Measurements from ENCODE around the gene MAGI1. TPM values are rescaled to one million over a fixed set of nuclear protein-coding genes. Genes with fewer than 3 reads are reported as not detected.

The MAGI1 gene
- polyA plus RNA-seq, 2 donors: 6.0 to 10.6 TPM

DNA sequence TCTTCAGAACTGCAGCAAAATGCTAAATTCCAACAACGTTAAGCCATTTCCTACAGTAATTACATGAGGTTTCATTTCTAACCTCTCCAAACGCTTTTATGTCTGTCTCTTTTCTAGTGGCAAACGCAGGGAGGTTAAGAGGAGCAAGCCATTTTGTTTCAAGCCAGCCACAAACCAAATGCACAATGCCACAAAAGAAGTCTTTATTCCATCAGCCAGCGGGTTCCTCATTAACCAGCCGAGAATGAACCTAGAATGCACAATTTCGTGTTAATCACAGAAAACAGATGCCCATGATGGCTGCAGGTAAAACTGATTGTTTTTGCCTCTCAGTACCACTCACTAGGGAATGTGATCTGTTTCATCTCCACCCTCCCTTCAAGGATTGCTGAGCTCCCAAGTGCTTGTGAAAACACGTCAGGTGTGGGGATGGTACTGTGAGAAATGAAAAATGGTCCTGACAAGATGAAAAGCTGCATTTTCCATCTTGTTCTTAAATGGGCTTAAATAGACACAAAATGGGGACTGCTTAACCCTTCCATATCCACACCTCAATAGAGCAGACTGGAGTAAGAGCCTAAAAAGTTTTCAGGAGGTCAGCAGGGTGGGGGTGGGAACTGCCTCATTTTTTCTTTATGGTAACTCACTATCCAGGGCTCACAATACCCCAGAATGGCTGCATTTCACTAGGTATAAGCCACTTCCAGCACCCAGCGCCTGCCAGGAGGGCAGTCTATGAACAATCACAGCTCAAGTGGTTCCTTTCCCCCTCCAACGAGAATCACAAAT is 277.1 kb downstream of the MAGI1 start:
- Histone ChIP-seq H3K4me3 (ENCODE audit: low read depth in 1 of 2, low read length in 2 of 2) (no peak overlapping the region), H3K4me1 (ENCODE audit: control insufficient read depth in 2 of 2, insufficient read depth in 2 of 2, low read length in 1 of 2) (no peaks in the 10 kb centered on the region), H3K36me3 (ENCODE audit: control insufficient read depth in 2 of 2, insufficient read depth in 2 of 2, low read length in 1 of 2) (no peaks in the 10 kb centered on the region), H3K27me3 (ENCODE audit: control insufficient read depth in 1 of 2, insufficient read depth in 2 of 2, low read length in 2 of 2) (no peaks in the 10 kb centered on the region), H3K27ac (ENCODE audit: low read depth in 2 of 2, low read length in 1 of 2) (no peak overlapping the region), H3K9me3 (ENCODE audit: control insufficient read depth in 2 of 2, insufficient read depth in 1 of 2, low read depth in 1 of 2, low read length in 1 of 2) (no peaks in the 10 kb centered on the region)
- 79 to 88% methylated on average over 9 of the region's 9 CpGs for WGBS, 2 donors

DNA sequence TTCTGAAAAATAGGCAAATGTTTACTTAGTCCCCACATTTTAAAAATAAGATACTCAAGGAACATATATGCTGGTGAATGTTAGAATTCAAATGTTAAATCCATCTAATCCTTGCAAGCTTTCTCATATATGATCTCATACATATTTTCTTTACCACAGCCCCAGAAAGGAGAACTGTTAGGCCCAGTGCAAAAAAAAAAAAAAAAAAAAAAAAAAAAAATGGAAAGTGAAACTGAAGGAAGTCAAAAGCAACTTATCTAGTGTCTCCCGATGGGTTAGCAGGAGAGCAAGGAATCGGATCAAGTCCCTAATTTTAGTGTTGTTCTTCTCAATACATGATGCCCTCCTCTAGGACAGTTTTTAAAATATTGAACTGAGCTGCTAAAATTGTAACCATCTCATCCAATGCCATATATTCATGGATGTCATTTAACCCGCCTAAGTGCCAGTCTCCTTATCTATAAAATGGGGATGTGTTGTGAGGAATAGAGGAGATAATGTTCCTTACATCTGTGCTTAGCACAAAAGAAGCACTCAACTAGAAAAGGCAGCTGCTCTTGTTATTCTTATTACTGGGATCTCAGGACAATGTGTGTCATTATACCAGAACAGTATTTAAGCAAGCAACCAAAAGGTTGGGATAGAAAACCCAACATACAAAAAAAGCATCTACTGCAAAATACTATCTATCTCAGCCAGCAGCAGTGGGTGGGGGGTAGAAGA is 279.7 kb downstream of the MAGI1 start:
- no peak overlapping the region for H3K27ac ChIP-seq (ENCODE audit: low read depth in 2 of 2, low read length in 1 of 2)
- H3K4me1 ChIP-seq (ENCODE audit: control insufficient read depth in 2 of 2, insufficient read depth in 2 of 2, low read length in 1 of 2): no peaks in the 10 kb centered on the region
- WGBS, 2 donors: 58 to 63% methylated on average over 3 of the region's 3 CpGs

DNA sequence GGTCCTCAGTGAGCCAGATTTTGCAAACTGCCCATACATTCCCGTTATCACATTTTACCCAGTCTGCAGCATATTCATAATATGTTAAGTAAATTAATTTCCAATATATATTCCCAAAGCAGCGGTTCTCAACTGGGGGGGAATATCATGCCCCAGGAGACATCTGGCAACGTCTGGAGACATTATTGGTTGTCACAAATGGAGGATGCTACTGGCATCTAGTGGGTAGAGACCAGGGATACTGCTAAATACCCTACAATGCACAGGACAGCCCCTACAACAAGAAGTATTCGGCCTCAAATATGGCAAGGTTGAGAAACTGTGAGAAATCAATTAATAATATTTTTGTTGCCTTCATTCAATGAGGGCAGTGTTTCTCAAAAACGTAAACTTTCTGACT is 280.3 kb downstream of the MAGI1 start:
- H3K9me3 ChIP-seq (ENCODE audit: control insufficient read depth in 2 of 2, insufficient read depth in 1 of 2, low read depth in 1 of 2, low read length in 1 of 2): no peaks in the 10 kb centered on the region
- no peak overlapping the region for H3K27ac ChIP-seq (ENCODE audit: low read depth in 2 of 2, low read length in 1 of 2)
- no peak overlapping the region for H3K4me3 ChIP-seq (ENCODE audit: low read depth in 1 of 2, low read length in 2 of 2)
- 72 to 74% methylated on average over 5 of the region's 5 CpGs for WGBS, 2 donors
- H3K27me3 ChIP-seq (ENCODE audit: control insufficient read depth in 1 of 2, insufficient read depth in 2 of 2, low read length in 2 of 2): no peaks in the 10 kb centered on the region
- no peaks in the 10 kb centered on the region for H3K36me3 ChIP-seq (ENCODE audit: control insufficient read depth in 2 of 2, insufficient read depth in 2 of 2, low read length in 1 of 2)
- no peaks in the 10 kb centered on the region for H3K4me1 ChIP-seq (ENCODE audit: control insufficient read depth in 2 of 2, insufficient read depth in 2 of 2, low read length in 1 of 2)

More for the DNA sequence above, 279.7 kb downstream of the MAGI1 start:
- no peaks in the 10 kb centered on the region for H3K9me3 ChIP-seq (ENCODE audit: control insufficient read depth in 2 of 2, insufficient read depth in 1 of 2, low read depth in 1 of 2, low read length in 1 of 2)
- no peak overlapping the region for H3K4me3 ChIP-seq (ENCODE audit: low read depth in 1 of 2, low read length in 2 of 2)
- H3K27me3 ChIP-seq (ENCODE audit: control insufficient read depth in 1 of 2, insufficient read depth in 2 of 2, low read length in 2 of 2): no peaks in the 10 kb centered on the region
- no peaks in the 10 kb centered on the region for H3K36me3 ChIP-seq (ENCODE audit: control insufficient read depth in 2 of 2, insufficient read depth in 2 of 2, low read length in 1 of 2)

DNA sequence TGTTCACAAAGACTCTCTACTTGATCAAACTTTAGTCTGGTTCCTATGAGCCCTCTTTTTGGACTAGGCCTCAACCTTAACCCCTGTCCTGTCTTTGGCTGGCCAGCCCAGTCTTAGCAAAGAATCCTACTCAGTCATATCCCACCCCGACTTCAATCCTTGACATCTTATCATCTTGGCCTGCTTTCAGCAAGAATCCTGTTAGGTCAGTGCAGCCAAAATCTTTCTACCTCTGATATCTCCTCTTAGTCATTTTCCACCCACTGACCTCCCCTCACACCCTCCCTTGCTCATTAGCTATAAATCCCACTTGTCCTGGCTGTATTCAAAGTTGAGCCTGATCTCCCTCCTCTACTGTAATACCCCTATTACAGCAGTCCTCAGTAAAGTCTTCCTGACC is 286.1 kb downstream of the MAGI1 start:
- H3K27me3 ChIP-seq (ENCODE audit: control insufficient read depth in 1 of 2, insufficient read depth in 2 of 2, low read length in 2 of 2): no peaks in the 10 kb centered on the region

DNA sequence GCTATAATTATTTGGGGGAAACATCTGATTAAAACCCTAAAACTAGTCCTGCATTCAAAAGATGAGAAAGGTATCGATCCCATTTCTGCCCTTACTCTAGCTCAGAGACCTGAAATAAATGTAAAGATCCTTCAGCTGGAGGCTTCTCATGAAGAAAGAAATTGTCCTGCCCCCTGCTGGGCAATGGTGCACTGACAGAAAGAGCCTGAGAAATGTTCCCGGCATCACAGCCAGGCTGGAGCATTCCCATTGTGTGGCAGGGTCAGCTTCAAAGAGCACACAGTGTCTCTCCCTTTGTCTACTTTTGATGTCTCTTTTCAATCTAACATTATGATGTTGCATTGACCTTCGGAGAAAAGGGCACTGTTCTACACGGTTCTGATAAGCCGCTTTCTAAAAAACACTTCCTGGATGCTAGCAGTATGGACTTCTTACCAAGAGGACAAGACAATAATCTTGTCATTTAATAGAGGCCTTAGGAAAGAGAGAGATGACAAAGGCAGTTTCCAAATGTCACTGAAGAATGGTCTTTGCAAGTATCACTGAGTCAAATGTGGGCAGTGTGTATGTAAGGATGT is 287.5 kb downstream of the MAGI1 start:
- Histone ChIP-seq H3K4me3 (ENCODE audit: low read depth in 1 of 2, low read length in 2 of 2) (no peak overlapping the region), H3K27me3 (ENCODE audit: control insufficient read depth in 1 of 2, insufficient read depth in 2 of 2, low read length in 2 of 2) (no peaks in the 10 kb centered on the region), H3K36me3 (ENCODE audit: control insufficient read depth in 2 of 2, insufficient read depth in 2 of 2, low read length in 1 of 2) (no peaks in the 10 kb centered on the region), H3K4me1 (ENCODE audit: control insufficient read depth in 2 of 2, insufficient read depth in 2 of 2, low read length in 1 of 2) (no peaks in the 10 kb centered on the region), H3K27ac (ENCODE audit: low read depth in 2 of 2, low read length in 1 of 2) (no peak overlapping the region), H3K9me3 (ENCODE audit: control insufficient read depth in 2 of 2, insufficient read depth in 1 of 2, low read depth in 1 of 2, low read length in 1 of 2) (no peaks in the 10 kb centered on the region)
- 62 to 71% methylated on average over 5 of the region's 5 CpGs for WGBS, 2 donors

More for the DNA sequence above, 286.1 kb downstream of the MAGI1 start:
- Histone ChIP-seq H3K27ac (ENCODE audit: low read depth in 2 of 2, low read length in 1 of 2) (no peak overlapping the region), H3K9me3 (ENCODE audit: control insufficient read depth in 2 of 2, insufficient read depth in 1 of 2, low read depth in 1 of 2, low read length in 1 of 2) (no peaks in the 10 kb centered on the region), H3K36me3 (ENCODE audit: control insufficient read depth in 2 of 2, insufficient read depth in 2 of 2, low read length in 1 of 2) (no peaks in the 10 kb centered on the region), H3K4me1 (ENCODE audit: control insufficient read depth in 2 of 2, insufficient read depth in 2 of 2, low read length in 1 of 2) (no peaks in the 10 kb centered on the region), H3K4me3 (ENCODE audit: low read depth in 1 of 2, low read length in 2 of 2) (no peak overlapping the region)
- WGBS, 2 donors: 86 to 88% methylated on average over 1 of the region's 1 CpG

DNA sequence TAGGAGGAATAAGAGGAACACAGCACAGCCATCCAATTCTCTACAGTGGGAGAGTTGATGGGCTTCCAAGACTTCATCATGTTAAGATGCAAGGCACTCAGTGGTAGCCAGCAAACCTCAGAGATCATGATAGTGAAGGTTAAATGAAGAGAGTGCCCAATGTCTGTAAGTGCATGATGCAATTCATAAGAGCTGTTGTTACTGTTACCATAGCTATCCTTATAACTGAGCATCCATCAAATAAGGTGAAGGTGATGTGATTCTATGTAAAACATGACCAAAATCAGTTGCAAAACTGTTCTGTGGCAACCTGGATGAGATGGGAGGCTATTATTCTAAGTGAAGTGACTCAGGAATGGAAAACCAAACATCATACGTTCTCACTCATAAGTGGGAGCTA is 289.7 kb downstream of the MAGI1 start:
- H3K27me3 ChIP-seq (ENCODE audit: control insufficient read depth in 1 of 2, insufficient read depth in 2 of 2, low read length in 2 of 2): no peaks in the 10 kb centered on the region
- H3K36me3 ChIP-seq (ENCODE audit: control insufficient read depth in 2 of 2, insufficient read depth in 2 of 2, low read length in 1 of 2): no peaks in the 10 kb centered on the region
- H3K9me3 ChIP-seq (ENCODE audit: control insufficient read depth in 2 of 2, insufficient read depth in 1 of 2, low read depth in 1 of 2, low read length in 1 of 2): no peaks in the 10 kb centered on the region
- WGBS, 2 donors: 84 to 88% methylated on average over 1 of the region's 1 CpG
- no peak overlapping the region for H3K4me3 ChIP-seq (ENCODE audit: low read depth in 1 of 2, low read length in 2 of 2)
- no peaks in the 10 kb centered on the region for H3K4me1 ChIP-seq (ENCODE audit: control insufficient read depth in 2 of 2, insufficient read depth in 2 of 2, low read length in 1 of 2)
- no peak overlapping the region for H3K27ac ChIP-seq (ENCODE audit: low read depth in 2 of 2, low read length in 1 of 2)

GRCh38 chr3:65748326-65748725 is 290.4 kb downstream of the MAGI1 start:
- H3K9me3 ChIP-seq (ENCODE audit: control insufficient read depth in 2 of 2, insufficient read depth in 1 of 2, low read depth in 1 of 2, low read length in 1 of 2): no peaks in the 10 kb centered on the region
- no peaks in the 10 kb centered on the region for H3K4me1 ChIP-seq (ENCODE audit: control insufficient read depth in 2 of 2, insufficient read depth in 2 of 2, low read length in 1 of 2)
- 93 to 98% methylated on average over 1 of the region's 1 CpG for WGBS, 2 donors
- no peaks in the 10 kb centered on the region for H3K27me3 ChIP-seq (ENCODE audit: control insufficient read depth in 1 of 2, insufficient read depth in 2 of 2, low read length in 2 of 2)
- no peaks in the 10 kb centered on the region for H3K36me3 ChIP-seq (ENCODE audit: control insufficient read depth in 2 of 2, insufficient read depth in 2 of 2, low read length in 1 of 2)
- no peak overlapping the region for H3K4me3 ChIP-seq (ENCODE audit: low read depth in 1 of 2, low read length in 2 of 2)
- H3K27ac ChIP-seq (ENCODE audit: low read depth in 2 of 2, low read length in 1 of 2): no peak overlapping the region

GRCh38 chr3:65746848-65747247 is 291.9 kb downstream of the MAGI1 start:
- H3K27me3 ChIP-seq (ENCODE audit: control insufficient read depth in 1 of 2, insufficient read depth in 2 of 2, low read length in 2 of 2): no peaks in the 10 kb centered on the region
- H3K27ac ChIP-seq (ENCODE audit: low read depth in 2 of 2, low read length in 1 of 2): no peak overlapping the region
- H3K9me3 ChIP-seq (ENCODE audit: control insufficient read depth in 2 of 2, insufficient read depth in 1 of 2, low read depth in 1 of 2, low read length in 1 of 2): no peaks in the 10 kb centered on the region
- no peaks in the 10 kb centered on the region for H3K4me1 ChIP-seq (ENCODE audit: control insufficient read depth in 2 of 2, insufficient read depth in 2 of 2, low read length in 1 of 2)
- H3K4me3 ChIP-seq (ENCODE audit: low read depth in 1 of 2, low read length in 2 of 2): no peak overlapping the region
- WGBS, 2 donors: 85 to 86% methylated on average over 4 of the region's 4 CpGs
- H3K36me3 ChIP-seq (ENCODE audit: control insufficient read depth in 2 of 2, insufficient read depth in 2 of 2, low read length in 1 of 2): no peaks in the 10 kb centered on the region

GRCh38 chr3:65745306-65745705 is 293.4 kb downstream of the MAGI1 start:
- H3K27me3 ChIP-seq (ENCODE audit: control insufficient read depth in 1 of 2, insufficient read depth in 2 of 2, low read length in 2 of 2): no peaks in the 10 kb centered on the region
- H3K9me3 ChIP-seq (ENCODE audit: control insufficient read depth in 2 of 2, insufficient read depth in 1 of 2, low read depth in 1 of 2, low read length in 1 of 2): no peaks in the 10 kb centered on the region
- H3K4me1 ChIP-seq (ENCODE audit: control insufficient read depth in 2 of 2, insufficient read depth in 2 of 2, low read length in 1 of 2): no peaks in the 10 kb centered on the region
- 94 to 96% methylated on average over 2 of the region's 2 CpGs for WGBS, 2 donors
- H3K36me3 ChIP-seq (ENCODE audit: control insufficient read depth in 2 of 2, insufficient read depth in 2 of 2, low read length in 1 of 2): no peaks in the 10 kb centered on the region
- H3K27ac ChIP-seq (ENCODE audit: low read depth in 2 of 2, low read length in 1 of 2): no peak overlapping the region
- H3K4me3 ChIP-seq (ENCODE audit: low read depth in 1 of 2, low read length in 2 of 2): no peak overlapping the region
